HepG2 (cell line): ENCODE measurements around the gene MAPRE3. TPM values are rescaled to one million over a fixed set of nuclear protein-coding genes. Genes with fewer than 3 reads are reported as not detected.
A peak's percentile ranks its signal among the peaks of the same experiment; 100 is the strongest.

Source experiments
- AKAP8 ChIP-seq: sonication (generic); formaldehyde crosslinking; IDR thresholded peaks from 2 replicates; pipeline ENCODE4 v1.5.1; 2020; ENCODE audit warnings: mild to moderate bottlenecking, missing genetic modification reagents
- ATM ChIP-seq: fragments of 450-650 bp; IDR thresholded peaks from 2 replicates; pipeline ENCODE4 v1.7.1; 2017; ENCODE audit warnings: mild to moderate bottlenecking, borderline replicate concordance
- ELF3 ChIP-seq: IDR thresholded peaks from 2 replicates; pipeline ENCODE4 v1.6.1; 2016; ENCODE audit warnings: missing genetic modification reagents, missing compliant biosample characterization
- GLMP ChIP-seq: sonication (generic); formaldehyde crosslinking; IDR thresholded peaks from 2 replicates; pipeline ENCODE4 v1.9.0; 2021; ENCODE audit warnings: missing genetic modification reagents, mild to moderate bottlenecking, borderline replicate concordance
- GPBP1L1 ChIP-seq: sonication (generic); formaldehyde crosslinking; IDR thresholded peaks from 2 replicates; pipeline ENCODE4 v1.5.0; 2020; ENCODE audit warnings: mild to moderate bottlenecking, missing genetic modification reagents
- GZF1 ChIP-seq: sonication (generic); formaldehyde crosslinking; IDR thresholded peaks from 2 replicates; pipeline ENCODE4 v1.5.1; 2020; ENCODE audit warnings: mild to moderate bottlenecking, missing genetic modification reagents
- HHEX ChIP-seq: IDR thresholded peaks from 2 replicates; pipeline ENCODE4 v1.6.1; 2016; ENCODE audit warnings: control low read depth
- HMG20B ChIP-seq: conservative IDR thresholded peaks from 2 replicates; pipeline ENCODE4 v1.6.1; 2016; ENCODE audit warnings: missing genetic modification reagents, missing compliant biosample characterization
- KDM2A ChIP-seq: sonication (generic); formaldehyde crosslinking; IDR thresholded peaks from 2 replicates; pipeline ENCODE4 v1.4.0; 2020; ENCODE audit warnings: low read depth, missing genetic modification reagents, borderline replicate concordance
- LCORL ChIP-seq, 2 experiments: fragments of 450-650 bp in 1 of 2; sonication (generic) in 1 of 2; formaldehyde crosslinking in 1 of 2; IDR thresholded peaks; 2 replicates each; pipeline versions ENCODE4 v1.5.0 to v1.6.1; 2017 to 2020; ENCODE audit warnings: antibody characterized with exemption in 1 of 2, missing genetic modification reagents in 1 of 2
- MED13 ChIP-seq: sonication (generic); formaldehyde crosslinking; IDR thresholded peaks from 2 replicates; pipeline ENCODE4 v1.5.0; 2020; ENCODE audit warnings: missing genetic modification reagents
- PPARG ChIP-seq: conservative IDR thresholded peaks from 2 replicates; pipeline ENCODE4 v1.6.1; 2016; ENCODE audit warnings: missing biosample characterization, missing genetic modification reagents
- RAD51 ChIP-seq: fragments of 450-650 bp; IDR thresholded peaks from 2 replicates; pipeline ENCODE4 v1.6.1; 2016; ENCODE audit warnings: borderline replicate concordance
- SKI ChIP-seq: fragments of 450-650 bp; IDR thresholded peaks from one replicate; pipeline ENCODE4 v1.6.1; 2018; ENCODE audit warnings: mild to moderate bottlenecking; ENCODE audit not compliant: partially characterized antibody
- SNAPC5 ChIP-seq: sonication (generic); formaldehyde crosslinking; IDR thresholded peaks from 2 replicates; pipeline ENCODE4 v1.8.1; 2023; ENCODE audit warnings: mild to moderate bottlenecking, missing genetic modification reagents, borderline replicate concordance
- SP4 ChIP-seq: sonication (generic); formaldehyde crosslinking; IDR thresholded peaks from 2 replicates; pipeline ENCODE4 v1.8.1; 2023; ENCODE audit warnings: mild to moderate bottlenecking, missing genetic modification reagents
- SYNCRIP ChIP-seq: fragments of 200-400 bp; formaldehyde crosslinking; IDR thresholded peaks from 2 replicates; pipeline ENCODE4 v1.6.1; 2018; ENCODE audit warnings: mild to moderate bottlenecking, low read depth, low read length; ENCODE audit not compliant: insufficient read depth
- TIGD3 ChIP-seq: sonication (generic); formaldehyde crosslinking; IDR thresholded peaks from 2 replicates; pipeline ENCODE4 v1.5.1; 2020; ENCODE audit warnings: mild to moderate bottlenecking, missing genetic modification reagents, borderline replicate concordance
- TOE1 ChIP-seq: sonication (generic); formaldehyde crosslinking; IDR thresholded peaks from 2 replicates; pipeline ENCODE4 v1.4.0; 2020; ENCODE audit warnings: mild to moderate bottlenecking, missing genetic modification reagents
- ZFP1 ChIP-seq: IDR thresholded peaks from 2 replicates; pipeline ENCODE4 v1.6.1; 2016
- ZFP37 ChIP-seq: sonication (generic); formaldehyde crosslinking; IDR thresholded peaks from 2 replicates; pipeline ENCODE4 v1.4.0; 2020; ENCODE audit warnings: missing genetic modification reagents, borderline replicate concordance
- ZMAT5 ChIP-seq: sonication (generic); formaldehyde crosslinking; IDR thresholded peaks from 2 replicates; pipeline ENCODE4 v1.5.0; 2020; ENCODE audit warnings: mild to moderate bottlenecking, low read depth, missing genetic modification reagents, borderline replicate concordance
- ZNF30 ChIP-seq: sonication (generic); formaldehyde crosslinking; IDR thresholded peaks from 2 replicates; pipeline ENCODE4 v1.5.0; 2020; ENCODE audit warnings: mild to moderate bottlenecking, missing genetic modification reagents
- ZNF382 ChIP-seq: sonication (generic); formaldehyde crosslinking; IDR thresholded peaks from 2 replicates; pipeline ENCODE4 v1.5.0; 2020; ENCODE audit warnings: missing genetic modification reagents, mild to moderate bottlenecking, borderline replicate concordance
- ZNF704 ChIP-seq: sonication (generic); formaldehyde crosslinking; IDR thresholded peaks from 2 replicates; pipeline ENCODE4 v1.8.1; 2023; ENCODE audit warnings: mild to moderate bottlenecking, inconsistent platforms, moderate library complexity, missing genetic modification reagents, borderline replicate concordance
- polyA plus RNA-seq, 8 experiments: library from polyadenylated mRNA; depleted of rRNA in 3 of 8; stranded (reverse) in 7 of 8; unstranded in 1 of 8; fragments of >200 nt; fragmentation: Illumina TruSeq in 4 of 8; extraction: Trizol in 4 of 8; gene quantifications; 2 replicates each; pipeline versions ENCODE4 v1.2.1 to v1.2.3, GENCODE V29; 2011 to 2016; ENCODE audit warnings: low read depth in 4 of 8, missing spikeins in 1 of 8, mixed read lengths in 1 of 8; ENCODE audit not compliant: insufficient read depth in 1 of 8
- total RNA-seq, 5 experiments: library from RNA; depleted of rRNA; stranded (reverse); fragments of >200 nt; fragmentation: Illumina TruSeq; extraction: Trizol; gene quantifications; 2 replicates each; pipeline ENCODE4 v1.2.3, GENCODE V29; 2016; ENCODE audit warnings: low read depth in 1 of 5

Gene MAPRE3
- total and polyA plus RNA-seq, 2 of the 13 experiments (the other 11 are each of a cell fraction or from before 2014, with no cell fraction given): 0.31 to 0.91 TPM

- TF ChIP-seq SKI (peak; percentile 94), ZFP37 (CRISPR knock-in tag) (no peak), HHEX (CRISPR knock-in tag) (no peak), KDM2A (peak; percentile 98), GLMP (CRISPR knock-in tag) (no peak), PPARG (peak; percentile 58; the same call in 1 of the 2 replicates), ATM (no peak), LCORL (IDR thresholded peaks at IDR 0.05) (no peak), LCORL (CRISPR knock-in tag; IDR thresholded peaks at IDR 0.05) (0 out of 2 replicates have a peak, but pooled peaks have one; percentile 16), AKAP8 (0 out of 2 replicates have a peak, but pooled peaks have one; percentile 44), SP4 (CRISPR knock-in tag) (peak; percentile 90), ZNF30 (CRISPR knock-in tag) (no peak), TOE1 (CRISPR knock-in tag) (no peak), GPBP1L1 (CRISPR knock-in tag) (no peak), ZFP1 (CRISPR knock-in tag) (no peak), ZNF382 (no peak), ELF3 (CRISPR knock-in tag) (peak; percentile 76), MED13 (CRISPR knock-in tag) (no peak), ZNF704 (CRISPR knock-in tag) (no peak; the same call in 1 of the 2 replicates), TIGD3 (peak; percentile 94; the same call in 1 of the 2 replicates), RAD51 (no peak), HMG20B (no peak), SYNCRIP (no peak), ZMAT5 (CRISPR knock-in tag) (no peak), SNAPC5 (CRISPR knock-in tag) (no peak), GZF1 (no peak)
These were observed 101.0 kb downstream of the MAPRE3 start, which contains the start of gene OST4 (continued) for GRCh38 chr2:27071277-27071989.
